ENCODE data around the gene BCAM.

Gene BCAM

DNA sequence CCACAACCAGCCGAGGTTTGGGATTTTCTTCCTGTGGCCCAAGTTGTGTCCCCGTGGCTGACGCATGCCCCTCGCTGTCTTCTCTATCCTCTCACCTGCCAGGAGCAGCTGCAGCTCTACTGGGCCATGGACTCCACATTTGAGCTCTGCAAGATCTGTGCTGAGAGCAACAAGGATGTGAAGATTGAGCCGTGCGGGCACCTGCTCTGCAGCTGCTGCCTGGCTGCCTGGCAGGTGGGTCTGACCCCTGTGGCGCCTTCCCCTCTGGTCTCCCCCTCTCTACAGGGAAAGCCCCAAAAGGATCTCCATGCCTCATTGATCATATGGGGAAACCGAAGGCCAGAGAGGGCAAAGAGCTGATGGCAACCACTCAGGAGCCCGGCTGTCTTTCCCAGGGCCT, 16.6 kb upstream of the BCAM start:
- DNase-seq (ENCODE audit: low read depth): no peak

DNA sequence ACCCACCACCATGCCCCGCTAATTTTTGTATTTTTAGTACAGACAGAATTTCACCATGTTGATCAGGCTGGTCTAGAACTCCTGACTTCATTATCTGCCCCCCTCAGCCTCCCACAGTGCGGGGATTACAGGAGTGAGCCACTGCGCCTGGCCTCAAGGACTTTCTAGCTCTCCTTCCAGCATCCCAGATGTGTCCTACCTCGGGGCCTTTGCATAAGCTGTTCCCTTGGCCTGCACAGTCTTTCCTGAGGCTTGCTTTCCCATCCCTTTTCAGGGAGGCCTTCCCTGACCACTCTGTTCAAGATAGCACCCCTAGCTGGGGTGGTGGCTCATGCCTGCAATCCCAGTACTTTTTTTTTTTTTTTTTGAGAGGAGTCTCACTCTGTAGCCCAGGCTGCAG, 14.3 kb upstream of the BCAM start:
- DNase-seq (ENCODE audit: low read depth): no peak

DNA sequence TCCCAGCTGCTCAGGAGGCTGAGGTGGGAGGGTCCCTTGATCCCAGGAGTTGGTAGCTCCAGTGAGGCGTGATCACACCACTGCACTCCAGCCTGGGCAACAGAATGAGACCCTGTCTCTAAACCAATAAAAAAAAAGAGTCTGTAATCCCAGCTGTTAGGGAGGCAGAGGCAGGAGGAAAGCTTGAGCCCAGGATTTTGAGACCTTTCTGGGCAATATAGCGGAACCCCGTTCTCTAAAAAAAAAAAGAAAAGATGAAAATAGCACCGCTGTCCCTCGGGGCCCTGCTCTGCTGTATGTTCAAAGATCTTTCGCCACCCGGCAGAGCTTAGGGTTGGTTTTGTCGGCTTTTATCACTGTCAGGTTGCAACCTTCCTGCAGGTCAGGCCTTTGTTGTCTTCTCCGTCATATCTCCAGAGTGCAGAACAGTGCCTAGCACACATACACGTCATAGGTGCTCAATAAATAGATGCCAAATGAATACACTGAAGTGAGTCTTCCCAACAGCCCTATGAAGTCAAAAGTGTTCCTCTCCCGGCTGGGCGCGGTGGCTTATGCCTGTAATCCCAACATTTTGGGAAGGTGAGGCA, 13.4 kb upstream of the BCAM start:
- DNase-seq (ENCODE audit: low read depth): no peak

DNA sequence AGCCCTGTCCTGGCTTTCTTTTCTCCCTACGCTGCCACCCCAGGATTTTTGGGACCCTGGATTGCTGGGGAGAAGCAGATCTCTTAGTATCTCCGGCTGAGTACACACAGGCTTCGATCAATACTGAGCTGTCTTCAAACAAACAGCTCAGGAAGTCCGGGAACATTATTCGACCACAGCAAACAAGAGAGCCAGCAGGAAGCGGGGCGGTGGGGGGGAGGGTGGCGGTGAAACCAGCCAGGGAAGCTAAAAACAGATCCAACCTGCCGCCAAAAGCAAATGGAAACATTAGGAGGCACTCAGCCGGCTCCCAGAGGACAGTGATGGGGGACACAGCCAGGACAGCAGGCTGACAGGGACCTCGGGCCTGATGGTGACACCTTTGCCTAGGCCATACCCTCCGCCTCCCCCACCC, 12.2 kb upstream of the BCAM start:
- DNase-seq (ENCODE audit: low read depth): no peak

DNA sequence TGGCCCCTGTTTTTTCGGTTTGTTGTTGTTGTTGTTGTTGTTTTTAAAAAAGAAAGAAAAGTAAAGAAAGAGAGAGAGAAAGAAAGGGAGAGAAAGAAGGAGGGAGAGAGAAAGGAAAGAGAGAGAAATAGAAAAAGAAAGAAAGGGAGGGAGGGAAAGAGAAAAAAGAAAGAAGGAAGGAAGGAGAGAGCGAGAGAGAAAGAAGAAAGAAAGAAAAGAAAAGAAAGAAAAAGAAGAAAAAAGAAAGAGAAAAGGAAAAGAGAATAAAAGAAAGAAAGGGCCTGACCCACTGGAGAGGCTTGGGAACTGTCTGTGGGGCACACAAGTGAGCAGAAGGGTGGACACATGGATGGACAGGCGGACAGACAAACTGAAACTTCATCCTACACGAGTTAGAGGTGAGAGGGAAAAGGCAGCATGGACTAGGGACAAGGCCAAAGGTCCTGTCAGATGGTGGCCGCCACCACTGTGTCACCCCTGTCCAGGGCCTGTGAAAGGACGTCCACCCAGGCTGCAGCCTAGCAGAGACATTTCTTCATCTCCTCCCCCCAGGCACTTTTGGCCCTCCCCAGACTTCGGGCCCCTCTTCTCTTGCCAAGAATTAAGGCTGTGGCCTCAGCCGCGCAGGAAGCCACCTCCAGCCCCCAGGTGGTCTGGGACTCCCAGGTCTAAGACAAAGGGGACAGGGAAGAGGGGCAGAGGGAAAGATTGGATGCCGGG, 9.1 kb upstream of the BCAM start:
- DNase-seq (ENCODE audit: low read depth): no peak

DNA sequence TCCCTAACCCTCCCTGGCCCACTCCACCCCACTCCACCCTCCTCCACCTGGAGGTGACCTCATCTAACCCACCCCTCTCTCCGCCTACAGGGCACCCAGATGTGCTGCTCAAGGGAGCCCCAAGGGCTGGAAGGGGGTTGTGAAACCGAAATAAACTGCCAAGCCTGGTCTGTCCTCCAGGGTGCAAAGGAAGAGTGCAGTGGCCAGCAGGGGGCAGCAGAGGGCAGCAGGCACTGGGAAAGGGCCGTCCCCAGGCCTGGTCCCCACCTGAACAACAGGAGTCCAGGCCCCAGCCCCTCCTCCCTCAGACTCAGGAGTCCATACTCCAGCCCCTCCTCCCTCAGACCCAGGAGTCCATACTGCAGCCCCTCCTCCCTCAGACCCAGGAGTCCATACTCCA, 8.4 kb upstream of the BCAM start:
- DNase-seq (ENCODE audit: low read depth): peak; percentile 62

DNA sequence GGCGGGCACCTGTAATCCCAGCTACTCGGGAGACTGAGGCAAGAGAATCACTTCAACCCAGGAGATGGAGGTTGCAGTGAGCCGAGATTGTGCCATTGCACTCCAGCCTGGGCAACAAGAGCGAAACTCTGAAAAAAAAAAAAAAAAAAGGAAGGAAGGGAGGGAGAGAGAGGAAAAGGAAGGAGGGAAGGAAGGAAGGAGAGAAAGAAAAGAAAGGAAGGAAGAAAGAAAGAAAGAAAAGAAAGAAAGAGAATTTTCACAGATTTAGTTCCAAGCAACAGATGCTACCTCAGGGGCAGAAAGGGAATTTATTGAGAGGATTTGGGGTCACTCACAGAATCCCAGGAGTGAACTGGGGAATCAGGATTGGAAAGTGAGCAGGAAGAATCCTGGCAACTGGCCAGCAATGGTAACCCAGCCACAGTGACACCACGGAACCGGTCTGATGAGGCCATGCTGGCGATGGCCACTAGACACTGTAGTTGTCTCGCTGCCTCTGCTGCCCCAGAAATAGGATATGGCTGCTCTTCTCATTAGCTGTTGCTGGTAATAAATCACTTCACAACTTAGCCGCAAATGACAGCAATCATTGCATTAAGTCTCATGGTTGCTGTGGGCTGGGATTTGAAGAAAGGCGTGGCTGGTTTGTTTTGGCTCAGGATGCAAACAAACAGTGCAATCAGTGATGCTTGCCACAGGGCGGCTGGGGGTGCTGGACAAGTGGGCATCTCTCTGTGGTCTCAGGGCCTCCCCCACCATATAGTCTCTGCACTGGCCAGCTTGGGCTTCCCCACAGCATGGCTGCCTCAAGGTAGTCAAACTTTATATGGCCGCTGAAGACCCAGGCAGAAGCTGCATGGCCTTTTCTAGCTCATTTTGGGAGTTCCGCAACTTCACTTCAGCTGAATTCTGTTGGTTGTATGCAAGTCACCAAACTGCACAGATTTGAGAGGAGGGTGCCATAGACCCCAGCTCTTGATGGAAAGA, 5.2 kb upstream of the BCAM start:
- no peak for DNase-seq (ENCODE audit: low read depth)

DNA sequence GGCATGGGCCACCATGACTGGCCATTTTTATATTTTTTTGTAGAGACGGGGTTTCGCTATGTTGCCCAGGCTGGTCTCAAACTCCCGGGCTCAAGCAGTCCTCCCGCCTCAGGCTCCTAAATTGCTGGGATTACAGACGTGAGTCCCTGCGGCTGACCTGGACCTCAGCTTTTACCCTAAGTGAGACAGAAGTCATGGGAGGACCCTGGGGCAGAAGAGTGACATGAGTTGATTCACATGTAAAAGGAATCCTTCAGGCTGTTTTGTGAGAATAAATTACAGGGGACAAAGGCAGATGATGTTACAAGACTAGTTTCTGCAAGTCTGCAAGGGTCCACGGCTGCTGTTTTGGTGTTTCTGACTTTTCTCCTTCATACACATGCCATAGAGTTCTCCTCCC, 2.6 kb upstream of the BCAM start:
- DNase-seq (ENCODE audit: low read depth): no peak

DNA sequence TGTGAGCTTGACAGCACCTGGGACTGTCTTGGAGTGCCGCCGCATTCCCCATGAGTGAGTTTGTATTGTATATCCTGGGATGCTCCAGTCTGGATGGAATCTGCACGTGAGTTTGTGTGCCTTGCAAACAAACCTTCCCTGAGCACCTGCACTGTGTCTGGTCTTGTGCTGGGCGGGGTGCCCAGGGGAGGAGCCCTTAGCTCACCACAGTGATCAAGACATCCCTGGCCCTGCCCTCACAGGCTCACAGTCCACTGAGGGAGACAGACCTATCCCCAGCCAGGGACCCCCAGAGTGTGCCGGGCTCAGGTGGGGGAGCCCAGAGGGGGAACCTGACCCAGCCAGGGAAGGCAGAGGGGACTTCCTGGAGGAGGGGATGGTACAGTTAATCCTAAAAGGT, 1.7 kb upstream of the BCAM start:
- DNase-seq (ENCODE audit: low read depth): no peak

DNA sequence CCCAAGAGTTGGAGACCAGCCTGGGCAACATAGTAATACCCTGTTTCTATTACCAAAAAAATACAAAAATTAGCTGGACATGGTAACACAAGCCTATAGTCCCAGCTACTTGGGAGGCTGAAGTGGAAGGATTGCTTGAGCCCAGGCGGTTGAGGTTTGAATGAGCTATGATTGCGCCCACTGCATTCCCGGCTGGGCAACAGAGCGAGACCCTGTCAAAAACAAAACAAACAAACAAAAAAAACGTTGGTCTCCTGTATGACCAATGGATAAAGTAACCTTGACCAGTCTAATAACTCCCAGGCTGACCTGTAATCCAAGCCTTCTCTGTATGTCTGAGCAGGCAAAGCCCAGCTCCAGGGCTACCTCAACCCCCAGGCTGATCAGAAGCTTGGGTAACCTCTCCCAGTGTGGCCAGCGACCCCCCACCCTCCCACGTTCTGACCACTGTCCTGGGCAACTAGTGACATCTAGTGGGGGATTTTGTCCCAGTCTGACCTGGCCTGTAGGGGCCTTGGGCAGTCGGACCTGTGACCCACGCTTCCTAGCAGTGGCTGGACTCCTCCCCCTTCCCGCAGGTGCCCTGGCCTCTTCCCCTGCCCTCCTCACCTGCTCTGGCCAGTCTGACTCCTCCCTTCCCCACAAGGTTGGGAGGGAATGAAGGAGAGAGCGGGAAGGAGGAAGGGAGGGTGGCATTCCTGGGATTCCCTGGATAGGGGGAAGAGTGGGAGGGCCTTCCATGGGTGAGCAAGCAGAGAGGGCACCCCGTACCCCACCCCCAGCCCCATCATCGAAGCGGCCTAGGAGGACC, 1.0 kb upstream of the BCAM start:
- no peak for DNase-seq (ENCODE audit: low read depth)

DNA sequence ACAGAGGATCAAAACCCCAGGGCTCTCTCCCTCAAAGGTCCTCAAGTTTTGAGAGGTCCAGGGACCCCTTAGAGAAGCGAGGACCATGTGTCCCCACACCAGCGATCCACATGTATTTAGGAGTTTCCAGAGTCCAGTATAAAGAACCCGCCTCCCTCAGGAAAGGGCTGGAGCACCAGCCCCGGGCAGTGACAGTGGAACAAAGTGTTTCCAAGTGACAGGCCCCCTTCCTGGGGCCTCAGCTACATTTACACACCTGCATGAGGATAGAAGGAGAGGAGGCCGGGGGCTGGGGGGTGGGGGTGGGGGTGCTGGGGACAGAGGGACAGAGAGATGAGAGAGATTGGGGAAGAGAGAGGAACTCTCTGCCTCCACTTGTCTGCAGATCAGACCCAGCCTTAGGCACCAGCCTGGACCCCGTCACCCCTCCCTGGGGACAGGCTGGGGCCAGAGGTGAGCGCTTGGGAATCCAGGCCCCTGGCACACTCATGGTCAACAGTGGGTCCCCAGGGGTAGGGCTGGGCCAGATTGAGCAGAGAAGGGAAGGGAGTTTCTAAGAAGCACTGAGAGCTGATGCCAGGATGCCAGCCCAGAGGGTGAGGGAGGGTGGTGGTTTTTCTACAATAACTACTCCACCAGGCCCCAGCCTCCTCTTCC, 802 bp downstream of the BCAM start:
- no peak for DNase-seq (ENCODE audit: low read depth)

DNA sequence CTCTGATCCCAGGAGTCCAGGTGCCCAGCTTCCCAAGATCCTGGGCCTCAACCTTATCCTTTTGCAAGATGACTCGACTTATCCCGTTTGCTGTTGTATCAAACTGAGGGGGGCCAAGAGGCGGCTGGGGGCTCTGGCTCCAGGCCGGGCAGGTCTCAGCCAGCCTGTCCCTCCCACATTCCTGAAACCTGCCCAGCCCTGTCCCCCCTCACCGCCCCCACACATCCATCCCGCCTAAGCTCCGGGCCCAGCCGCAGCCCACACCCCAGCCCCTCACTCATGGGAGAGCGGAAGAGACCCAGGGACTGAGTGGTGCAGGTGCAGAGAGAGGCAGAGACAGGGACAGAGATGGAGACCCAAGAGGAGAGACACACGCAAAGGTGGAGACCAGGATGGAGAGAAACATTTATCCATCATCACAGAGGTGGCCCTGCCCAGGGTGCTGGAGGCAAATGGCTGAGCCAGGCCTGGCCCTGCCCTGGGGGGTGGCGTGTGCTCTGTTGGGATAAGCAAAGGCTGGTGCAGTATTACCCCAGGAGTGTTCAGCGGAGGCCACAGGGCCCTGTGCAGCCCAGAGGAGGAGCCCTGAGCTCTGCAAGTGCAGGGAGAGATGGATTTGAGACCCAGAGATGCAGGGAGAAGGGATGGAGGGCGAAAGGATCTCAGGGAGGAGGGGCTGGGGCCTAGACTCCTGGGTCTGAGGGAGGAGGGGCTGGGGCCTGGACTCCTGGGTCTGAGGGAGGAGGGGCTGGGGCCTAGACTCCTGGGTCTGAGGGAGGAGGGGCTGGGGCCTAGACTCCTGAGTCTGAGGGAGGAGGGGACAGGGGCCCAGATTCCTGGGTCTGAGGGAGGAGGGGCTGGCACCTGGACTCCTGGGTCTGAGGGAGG, 1.6 kb downstream of the BCAM start:
- no peak for DNase-seq (ENCODE audit: low read depth)

DNA sequence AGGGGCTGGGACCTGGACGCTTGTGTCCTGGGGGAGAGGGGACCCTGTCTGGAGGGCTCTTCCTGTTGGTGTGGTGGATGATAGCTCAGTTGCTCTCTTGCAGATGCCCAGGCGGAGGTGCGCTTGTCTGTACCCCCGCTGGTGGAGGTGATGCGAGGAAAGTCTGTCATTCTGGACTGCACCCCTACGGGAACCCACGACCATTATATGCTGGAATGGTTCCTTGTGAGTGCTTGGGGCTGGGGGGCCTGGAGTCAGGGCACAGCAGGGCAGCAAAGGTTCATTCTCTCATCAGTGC, 2.2 kb downstream of the BCAM start:
- no peak for DNase-seq (ENCODE audit: low read depth)

DNA sequence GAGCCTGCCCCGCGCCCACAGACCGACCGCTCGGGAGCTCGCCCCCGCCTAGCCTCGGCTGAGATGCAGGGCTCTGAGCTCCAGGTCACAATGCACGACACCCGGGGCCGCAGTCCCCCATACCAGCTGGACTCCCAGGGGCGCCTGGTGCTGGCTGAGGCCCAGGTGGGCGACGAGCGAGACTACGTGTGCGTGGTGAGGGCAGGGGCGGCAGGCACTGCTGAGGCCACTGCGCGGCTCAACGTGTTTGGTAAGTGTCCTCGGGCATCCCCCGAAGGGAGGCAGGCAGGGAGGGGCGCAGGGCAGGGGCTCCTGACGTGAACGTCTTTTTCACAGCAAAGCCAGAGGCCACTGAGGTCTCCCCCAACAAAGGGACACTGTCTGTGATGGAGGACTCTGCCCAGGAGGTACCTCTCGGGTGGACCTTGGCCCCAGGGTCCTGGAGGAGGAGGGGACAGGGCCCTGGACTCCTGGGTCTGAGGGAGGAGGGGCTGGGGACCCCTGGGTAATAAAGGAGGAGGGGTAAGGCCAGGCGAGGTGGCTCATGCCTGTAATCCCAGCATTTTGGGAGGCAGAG, 3.3 kb downstream of the BCAM start:
- no peak for DNase-seq (ENCODE audit: low read depth)

DNA sequence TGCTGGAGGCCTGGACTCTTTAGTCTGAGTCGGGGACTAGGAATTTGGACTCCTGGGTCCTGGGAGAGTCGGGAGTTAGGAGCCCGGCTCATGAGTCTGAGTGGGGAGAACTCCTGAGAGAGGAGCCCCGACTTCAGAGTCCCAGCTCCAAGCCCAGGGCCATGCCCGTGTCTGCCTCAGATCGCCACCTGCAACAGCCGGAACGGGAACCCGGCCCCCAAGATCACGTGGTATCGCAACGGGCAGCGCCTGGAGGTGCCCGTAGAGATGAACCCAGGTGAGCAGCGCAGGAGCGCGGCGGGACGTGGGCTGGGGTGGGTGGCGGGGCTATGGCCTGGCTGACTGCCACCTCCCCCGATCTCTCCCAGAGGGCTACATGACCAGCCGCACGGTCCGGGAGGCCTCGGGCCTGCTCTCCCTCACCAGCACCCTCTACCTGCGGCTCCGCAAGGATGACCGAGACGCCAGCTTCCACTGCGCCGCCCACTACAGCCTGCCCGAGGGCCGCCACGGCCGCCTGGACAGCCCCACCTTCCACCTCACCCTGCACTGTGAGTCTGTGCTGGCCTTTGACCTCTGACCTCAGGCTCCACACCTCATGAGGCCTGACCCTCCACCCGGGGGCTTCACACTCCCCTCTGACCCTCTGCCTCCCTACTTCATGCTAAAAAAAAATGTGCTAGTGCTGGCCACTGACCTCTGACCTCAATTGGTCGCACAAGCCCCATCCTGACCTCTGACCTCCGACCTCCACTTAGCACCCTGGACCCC, 4.4 kb downstream of the BCAM start:
- no peak for DNase-seq (ENCODE audit: low read depth)

DNA sequence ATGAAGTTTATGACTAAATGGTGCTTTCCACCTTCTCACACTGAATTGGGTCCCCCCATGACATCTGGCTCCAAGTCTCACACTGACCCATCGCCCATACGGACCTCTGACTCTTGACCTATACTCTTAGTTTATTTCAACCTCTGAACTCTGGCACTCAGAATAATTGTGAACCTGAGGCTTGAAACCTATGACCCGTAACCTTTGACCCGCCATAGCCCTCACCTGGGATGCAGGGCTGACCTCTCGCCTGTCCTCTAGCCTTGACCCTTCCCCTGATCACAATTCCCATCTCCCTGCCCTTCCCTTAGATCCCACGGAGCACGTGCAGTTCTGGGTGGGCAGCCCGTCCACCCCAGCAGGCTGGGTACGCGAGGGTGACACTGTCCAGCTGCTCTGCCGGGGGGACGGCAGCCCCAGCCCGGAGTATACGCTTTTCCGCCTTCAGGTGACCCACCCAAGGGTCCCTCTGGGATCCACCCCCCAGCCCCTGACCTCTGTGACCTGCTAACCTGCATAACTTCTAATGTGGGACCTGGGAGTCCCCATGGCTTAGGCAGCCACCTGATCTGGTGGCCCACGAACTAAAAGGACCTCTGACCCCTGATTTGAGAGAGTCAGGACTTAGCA, 5.1 kb downstream of the BCAM start:
- DNase-seq (ENCODE audit: low read depth): no peak

DNA sequence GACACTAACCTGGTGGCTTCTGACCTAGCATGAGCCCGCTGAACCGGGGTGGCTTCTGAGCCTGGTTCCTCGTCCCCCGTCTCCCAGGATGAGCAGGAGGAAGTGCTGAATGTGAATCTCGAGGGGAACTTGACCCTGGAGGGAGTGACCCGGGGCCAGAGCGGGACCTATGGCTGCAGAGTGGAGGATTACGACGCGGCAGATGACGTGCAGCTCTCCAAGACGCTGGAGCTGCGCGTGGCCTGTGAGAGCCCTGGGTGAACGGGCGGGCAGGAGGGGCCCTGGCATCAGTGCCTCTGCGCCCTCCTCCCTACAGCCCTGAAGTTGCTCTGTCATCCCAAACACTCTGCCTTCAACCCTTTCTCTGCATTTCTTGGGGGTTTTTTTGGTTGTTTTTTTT, 5.6 kb downstream of the BCAM start:
- no peak for DNase-seq (ENCODE audit: low read depth)

DNA sequence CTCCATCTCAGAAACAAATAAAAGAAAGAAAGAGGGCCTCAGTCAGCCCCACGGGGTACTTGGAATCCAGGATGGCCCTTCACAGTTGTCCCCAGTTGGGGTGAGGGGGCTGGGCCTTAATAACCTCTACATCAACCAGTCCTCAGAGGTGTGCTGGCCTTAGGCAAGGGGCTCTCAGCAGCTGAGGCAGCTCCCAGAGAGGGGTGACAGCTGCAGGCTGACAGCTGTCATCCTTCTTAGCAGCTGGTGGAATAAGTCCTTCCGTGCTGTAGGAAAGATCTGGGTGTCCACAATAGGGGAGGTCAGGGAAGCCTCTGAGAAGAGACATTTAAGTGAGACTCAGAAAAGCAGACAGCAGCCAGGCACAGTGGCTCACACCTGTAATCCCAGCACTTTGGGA, 7.4 kb downstream of the BCAM start:
- no peak for DNase-seq (ENCODE audit: low read depth)

Measured in activated T-helper 1 cell treated with Interleukin-2 at 50 U/mL for 16 hours (primary cell).